OCI-LY7 (cell line): ENCODE results near the gene ZBED1. TPM values are rescaled to one million over a fixed set of nuclear protein-coding genes. Genes with fewer than 3 reads are reported as not detected.

Experiments
- BruUV-seq: library from RNA; stranded (reverse); fragments of 400-500 nt; replicated peaks from 2 replicates; lab custom pipeline; 2021; lab: Mats Ljungman, UMichigan
- CTCF ChIA-PET: fragments of 300-600 bp; sonication (Branson Sonifier 250); formaldehyde crosslinking; loops from one replicate; lab custom pipeline; 2022; ENCODE audit warnings: antibody characterized with exemption; ENCODE audit not compliant: unreplicated experiment; lab: Charles Lee
- POLR2A ChIA-PET: fragments of 300-600 bp; sonication (Branson Sonifier 250); formaldehyde crosslinking; loops from one replicate; lab custom pipeline; 2022; ENCODE audit warnings: antibody characterized with exemption; lab: Charles Lee
- DNase-seq: peaks from one replicate; pipeline ENCODE4 v3.0.0-alpha.2; 2015; ENCODE audit warnings: low spot score
- H2AFZ ChIP-seq: fragments of 200-600 bp; sonication (generic), shearing (Covaris generic); 2 replicates; pipeline ENCODE4 v1.6.1; 2014; ENCODE audit warnings: mild to moderate bottlenecking, antibody characterized with exemption, low read length, moderate library complexity
- H3K27ac ChIP-seq: fragments of 200-600 bp; sonication (generic); 2 replicates; pipeline ENCODE4 v1.5.1; 2014; ENCODE audit warnings: mixed run types, low read depth, mild to moderate bottlenecking, moderate library complexity, low read length, inconsistent platforms; ENCODE audit not compliant: poor library complexity, severe bottlenecking
- H3K36me3 ChIP-seq: fragments of 200-600 bp; sonication (generic); 2 replicates; pipeline ENCODE4 v1.6.1; 2014; ENCODE audit warnings: mild to moderate bottlenecking, antibody characterized with exemption, low read length, moderate library complexity, mixed read lengths; ENCODE audit not compliant: insufficient read depth
- H3K4me1 ChIP-seq: fragments of 200-600 bp; sonication (generic); 2 replicates; pipeline ENCODE4 v1.5.1; 2014; ENCODE audit warnings: mild to moderate bottlenecking, low read length; ENCODE audit not compliant: insufficient read depth, poor library complexity, severe bottlenecking
- H3K4me2 ChIP-seq: fragments of 200-600 bp; sonication (generic); 2 replicates; pipeline ENCODE4 v1.6.1; 2014; ENCODE audit warnings: mild to moderate bottlenecking, low read length
- H3K4me3 ChIP-seq: fragments of 200-600 bp; sonication (generic); 2 replicates; pipeline ENCODE4 v1.5.1; 2014; ENCODE audit warnings: mild to moderate bottlenecking, low read depth, low read length; ENCODE audit not compliant: poor library complexity, severe bottlenecking
- H3K79me2 ChIP-seq: fragments of 200-600 bp; sonication (generic); 2 replicates; pipeline ENCODE4 v1.6.1; 2016; ENCODE audit warnings: low read depth, mild to moderate bottlenecking, low read length, moderate library complexity, mixed read lengths; ENCODE audit not compliant: insufficient read depth
- H3K9me2 ChIP-seq: fragments of 200-600 bp; sonication (generic); 2 replicates; pipeline ENCODE4 v1.6.1; 2016; ENCODE audit warnings: mild to moderate bottlenecking, low read length, mixed read lengths; ENCODE audit not compliant: insufficient read depth
- H3K9me3 ChIP-seq: fragments of 200-600 bp; sonication (generic); 2 replicates; pipeline ENCODE4 v1.6.1; 2014; ENCODE audit warnings: mild to moderate bottlenecking, mixed run types, low read length, mixed read lengths
- H4K20me1 ChIP-seq: fragments of 200-600 bp; sonication (generic); 2 replicates; pipeline ENCODE4 v1.6.1; 2014; ENCODE audit warnings: mild to moderate bottlenecking, antibody characterized with exemption, low read length, moderate library complexity, mixed read lengths; ENCODE audit not compliant: insufficient read depth
- CTCF ChIP-seq: fragments of 200-600 bp; sonication (generic); conservative IDR thresholded peaks from 2 replicates; pipeline ENCODE4 v1.5.1; 2014; ENCODE audit warnings: mild to moderate bottlenecking, antibody characterized with exemption, low read length, moderate library complexity, mixed read lengths
- EZH2phosphoT487 ChIP-seq: fragments of 200-600 bp; sonication (generic); IDR thresholded peaks from 2 replicates; pipeline ENCODE4 v1.6.1; 2018; ENCODE audit warnings: low read depth, borderline replicate concordance, mild to moderate bottlenecking, mixed run types, antibody characterized with exemption, low read length, moderate library complexity, mixed read lengths
- intact Hi-C: fragments of 100-400 bp; cut with micrococcal nuclease; formaldehyde crosslinking; loops from one replicate; pipeline ENCODE4 v1.10.0; 2022; ENCODE audit not compliant: unreplicated experiment
- total RNA-seq, 2 experiments: library from RNA; depleted of rRNA in 1 of 2; stranded (reverse); fragments of >200 nt in 1 of 2; shearing (Covaris generic) in 1 of 2; gene quantifications; 2 replicates each; pipeline ENCODE4 v1.2.3, GENCODE V29; 2014 to 2022

Gene ZBED1
- total RNA-seq, 2 experiments from 2014 or later = 57.6 to 58.7 TPM

GRCh38 chrX:2489446-2490445 lies 11.0 kb downstream of the ZBED1 start:
- H3K9me3 ChIP-seq = no peaks in the 10 kb centered on the region
- intact Hi-C loops = no loop called here
- DNase-seq = no peak
- H2AFZ ChIP-seq = no peak overlapping the region
- no TSS peak for BruUV-seq
- H3K4me1 ChIP-seq = peaks cover 26% of the 10 kb centered on the region
- CTCF ChIA-PET = no interaction called here
- TF ChIP-seq EZH2phosphoT487 = no peak
- no peak for TF ChIP-seq CTCF
- no peak overlapping the region for H3K27ac ChIP-seq
- POLR2A ChIA-PET = no interaction called here
- H3K79me2 ChIP-seq = peaks cover 34% of the 10 kb centered on the region
- H4K20me1 ChIP-seq = no peaks in the 10 kb centered on the region
- no peaks in the 10 kb centered on the region for H3K9me2 ChIP-seq
- H3K4me2 ChIP-seq = no peak overlapping the region
- H3K4me3 ChIP-seq = no peak overlapping the region
- peaks cover 57% of the 10 kb centered on the region for H3K36me3 ChIP-seq

- BruUV-seq = no TSS peak
- intact Hi-C loops = no loop called here
- peaks cover 62% of the 10 kb centered on the region for H3K36me3 ChIP-seq
These were observed 12.0 kb downstream of the ZBED1 start for GRCh38 chrX:2488621-2489285.

More at GRCh38 chrX:2488621-2489285, 12.0 kb downstream of the ZBED1 start:
- TF ChIP-seq CTCF (no peak), EZH2phosphoT487 (no peak)
- CTCF ChIA-PET = no interaction called here
- Histone ChIP-seq H3K79me2 (peaks cover 25% of the 10 kb centered on the region; the same call in 1 of the 2 replicates), H3K9me2 (no peaks in the 10 kb centered on the region), H3K4me2 (no peak overlapping the region), H2AFZ (no peak overlapping the region), H4K20me1 (no peaks in the 10 kb centered on the region), H3K27ac (no peak overlapping the region), H3K4me3 (no peak overlapping the region), H3K9me3 (no peaks in the 10 kb centered on the region), H3K4me1 (peaks cover 26% of the 10 kb centered on the region)
- DNase-seq = no peak
- POLR2A ChIA-PET = no interaction called here
